Sigmoid colon (tissue), 4 donors: ENCODE results near the gene SMC1A.

ENCODE experiments used
- EP300 ChIP-seq, 4 donors: sonication (generic); formaldehyde crosslinking; IDR thresholded peaks; one replicate each; pipeline ENCODE4 v1.6.1; 2017; ENCODE audit warnings: antibody characterized with exemption in 4 of 4
- POLR2A ChIP-seq, 2 donors: fragments of 450-650 bp; IDR thresholded peaks; one replicate each; pipeline ENCODE4 v1.6.1; 2016; ENCODE audit warnings: antibody characterized with exemption in 2 of 2, mild to moderate bottlenecking in 2 of 2, moderate library complexity in 2 of 2
- POLR2AphosphoS5 ChIP-seq, 4 donors: sonication (generic); formaldehyde crosslinking; IDR thresholded peaks; one replicate each; pipeline ENCODE4 v1.6.1; 2017; ENCODE audit warnings: antibody characterized with exemption in 4 of 4
- TF ChIP-seq, protein P1 (sequence below), 4 experiments: fragments of 450-650 bp in 3 of 4; fragments of 200-600 bp in 1 of 4; IDR thresholded peaks; one replicate each; pipeline ENCODE4 v1.5.1; 2016 to 2019; ENCODE audit warnings: antibody characterized with exemption in 4 of 4, mild to moderate bottlenecking in 3 of 4, moderate library complexity in 2 of 4

DNA sequence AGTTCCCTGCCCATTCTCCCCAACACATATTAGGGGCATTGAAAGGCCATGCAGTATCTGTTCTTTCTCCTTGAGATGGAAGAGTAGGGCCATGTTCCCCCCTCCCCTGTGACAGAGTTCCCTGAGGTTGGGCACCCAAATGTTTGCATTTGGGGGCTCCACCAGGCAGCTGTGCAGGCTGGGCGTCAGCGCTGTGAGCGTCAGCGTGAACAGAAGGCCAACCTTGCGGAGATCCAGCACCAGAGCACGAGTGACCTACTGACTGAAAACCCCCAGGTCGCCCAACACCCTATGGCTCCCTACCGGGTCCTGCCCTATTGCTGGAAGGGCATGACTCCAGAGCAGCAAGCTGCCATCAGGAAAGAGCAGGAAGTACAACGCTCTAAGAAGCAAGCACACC, 7.8 kb upstream of the SMC1A start:
- TF ChIP-seq POLR2A (IDR thresholded peaks at IDR 0.05) (no peak), POLR2AphosphoS5 (IDR thresholded peaks at IDR 0.05) (no peak), EP300 (IDR thresholded peaks at IDR 0.05) (no peak)
- TF ChIP-seq, protein P1, sequence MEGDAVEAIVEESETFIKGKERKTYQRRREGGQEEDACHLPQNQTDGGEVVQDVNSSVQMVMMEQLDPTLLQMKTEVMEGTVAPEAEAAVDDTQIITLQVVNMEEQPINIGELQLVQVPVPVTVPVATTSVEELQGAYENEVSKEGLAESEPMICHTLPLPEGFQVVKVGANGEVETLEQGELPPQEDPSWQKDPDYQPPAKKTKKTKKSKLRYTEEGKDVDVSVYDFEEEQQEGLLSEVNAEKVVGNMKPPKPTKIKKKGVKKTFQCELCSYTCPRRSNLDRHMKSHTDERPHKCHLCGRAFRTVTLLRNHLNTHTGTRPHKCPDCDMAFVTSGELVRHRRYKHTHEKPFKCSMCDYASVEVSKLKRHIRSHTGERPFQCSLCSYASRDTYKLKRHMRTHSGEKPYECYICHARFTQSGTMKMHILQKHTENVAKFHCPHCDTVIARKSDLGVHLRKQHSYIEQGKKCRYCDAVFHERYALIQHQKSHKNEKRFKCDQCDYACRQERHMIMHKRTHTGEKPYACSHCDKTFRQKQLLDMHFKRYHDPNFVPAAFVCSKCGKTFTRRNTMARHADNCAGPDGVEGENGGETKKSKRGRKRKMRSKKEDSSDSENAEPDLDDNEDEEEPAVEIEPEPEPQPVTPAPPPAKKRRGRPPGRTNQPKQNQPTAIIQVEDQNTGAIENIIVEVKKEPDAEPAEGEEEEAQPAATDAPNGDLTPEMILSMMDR (IDR thresholded peaks at IDR 0.05), result no peak
